ENCODE results near the gene PRSS8.

GRCh38 chr16:31149332-31149731 is 13.8 kb upstream of the PRSS8 start:
- no peak for TF ChIP-seq BHLHE40 (IDR thresholded peaks at IDR 0.05; ENCODE audit: borderline replicate concordance)
- no peak for TF ChIP-seq SP1 (IDR thresholded peaks at IDR 0.05)
- TF ChIP-seq ELF4 (IDR thresholded peaks at IDR 0.05): no peak
- TF ChIP-seq FOXM1 (IDR thresholded peaks at IDR 0.05; ENCODE audit: borderline replicate concordance): no peak
- no peak for TF ChIP-seq LEF1 (IDR thresholded peaks at IDR 0.05; ENCODE audit: borderline replicate concordance)
- TF ChIP-seq L3MBTL2 (conservative IDR thresholded peaks at IDR 0.05): no peak
- TF ChIP-seq SUZ12 (IDR thresholded peaks at IDR 0.05): no peak
- TF ChIP-seq PKNOX1 (IDR thresholded peaks at IDR 0.05): no peak
- TF ChIP-seq FOXA1 (IDR thresholded peaks at IDR 0.05): no peak
- no peak for TF ChIP-seq NFRKB (IDR thresholded peaks at IDR 0.05)
